AG09319 (cell line): Measurements from ENCODE around the gene FTMT.

Experiments used
- DNase-seq: peaks from one replicate; pipeline ENCODE4 v3.0.0-alpha.2; 2010; ENCODE audit warnings: low read depth; ENCODE audit errors: extremely low read depth
- CTCF ChIP-seq: IDR thresholded peaks from 2 replicates; pipeline ENCODE4 v1.5.1; 2011; ENCODE audit warnings: low read depth, mild to moderate bottlenecking, inconsistent platforms, low read length, moderate library complexity

Gene FTMT

GRCh38 chr5:121872856-121873255, 21.2 kb downstream of the FTMT start:
- no peak for TF ChIP-seq CTCF
- DNase-seq: no peak

GRCh38 chr5:121873409-121873808, 21.7 kb downstream of the FTMT start:
- DNase-seq: no peak
- no peak for TF ChIP-seq CTCF

GRCh38 chr5:121885630-121886029, 33.9 kb downstream of the FTMT start:
- no peak for TF ChIP-seq CTCF

GRCh38 chr5:121887727-121888126, 36.0 kb downstream of the FTMT start:
- DNase-seq: no peak
- TF ChIP-seq CTCF: no peak

More at GRCh38 chr5:121885630-121886029, 33.9 kb downstream of the FTMT start:
- DNase-seq: no peak

GRCh38 chr5:121890297-121890858, 38.7 kb downstream of the FTMT start:
- no peak for TF ChIP-seq CTCF
- no peak for DNase-seq

GRCh38 chr5:121897341-121897740, 45.7 kb downstream of the FTMT start:
- no peak for TF ChIP-seq CTCF

GRCh38 chr5:121899346-121899745, 47.7 kb downstream of the FTMT start:
- no peak for DNase-seq
- TF ChIP-seq CTCF: no peak

More at GRCh38 chr5:121897341-121897740, 45.7 kb downstream of the FTMT start:
- DNase-seq: no peak
